GM19099 (cell line): ENCODE data around the gene PSMA6.

Experiments
- POLR2A ChIP-seq: IDR thresholded peaks from 3 replicates; pipeline ENCODE4 v1.6.1; 2011; ENCODE audit warnings: low read depth; ENCODE audit not compliant: insufficient read length; ENCODE audit errors: extremely low read depth

The PSMA6 gene

DNA sequence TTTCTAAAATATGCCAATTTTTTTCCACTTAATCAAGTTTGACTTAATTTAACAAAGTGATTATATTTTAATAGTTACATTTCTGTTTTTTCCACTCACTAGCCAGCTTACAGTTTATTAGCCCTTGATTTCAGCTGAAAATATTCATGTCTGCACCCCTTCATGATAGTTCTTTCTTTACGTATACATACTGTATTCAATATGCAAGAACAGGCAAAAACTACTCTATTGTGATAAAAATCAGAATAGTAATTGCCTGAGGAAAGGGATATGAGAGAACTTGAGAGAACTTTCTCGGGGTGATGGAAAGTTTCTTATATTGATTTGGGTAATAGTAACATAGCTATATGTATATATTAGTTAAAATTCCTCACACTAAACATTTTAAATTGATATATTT is 17.4 kb upstream of the PSMA6 start:
- TF ChIP-seq POLR2A: no peak

DNA sequence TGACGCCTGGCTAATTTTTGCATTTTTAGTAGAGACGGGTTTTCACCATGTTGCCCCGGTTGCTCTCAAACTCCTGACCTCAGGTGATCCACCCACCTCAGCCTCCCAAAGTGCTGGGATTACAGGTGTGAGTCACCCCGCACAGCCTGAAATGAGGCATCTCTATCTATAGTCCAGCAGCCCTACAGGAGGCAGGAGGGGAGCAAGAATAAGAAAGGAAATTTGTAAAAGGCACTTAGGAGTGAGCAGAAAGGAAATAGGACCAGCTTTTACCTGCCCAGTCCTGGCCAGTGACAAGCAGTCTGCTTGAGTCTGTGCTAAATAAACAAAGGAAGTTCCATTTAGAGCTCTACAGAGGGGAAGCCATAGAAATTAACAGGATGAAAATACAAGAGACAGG is 15.0 kb upstream of the PSMA6 start:
- no peak for TF ChIP-seq POLR2A

DNA sequence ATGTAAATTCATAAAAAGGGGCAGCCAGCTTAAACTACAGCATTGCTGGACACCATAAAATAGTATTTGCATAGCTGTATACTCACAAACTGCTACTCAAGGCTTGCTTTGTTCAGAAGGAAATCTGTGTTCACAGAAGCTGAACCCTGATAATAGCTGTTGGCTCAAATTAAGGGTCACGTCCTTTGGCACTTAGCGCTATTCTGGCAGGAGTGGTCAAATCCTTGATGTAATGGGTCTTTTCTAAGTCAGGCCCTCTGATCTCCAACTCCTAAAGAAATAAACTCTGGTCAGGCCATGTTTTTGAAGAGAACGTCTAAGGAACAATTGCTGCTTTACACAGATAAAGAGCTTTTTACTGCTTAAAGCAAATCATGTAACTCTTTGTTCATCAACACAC is 12.8 kb upstream of the PSMA6 start:
- TF ChIP-seq POLR2A: no peak

DNA sequence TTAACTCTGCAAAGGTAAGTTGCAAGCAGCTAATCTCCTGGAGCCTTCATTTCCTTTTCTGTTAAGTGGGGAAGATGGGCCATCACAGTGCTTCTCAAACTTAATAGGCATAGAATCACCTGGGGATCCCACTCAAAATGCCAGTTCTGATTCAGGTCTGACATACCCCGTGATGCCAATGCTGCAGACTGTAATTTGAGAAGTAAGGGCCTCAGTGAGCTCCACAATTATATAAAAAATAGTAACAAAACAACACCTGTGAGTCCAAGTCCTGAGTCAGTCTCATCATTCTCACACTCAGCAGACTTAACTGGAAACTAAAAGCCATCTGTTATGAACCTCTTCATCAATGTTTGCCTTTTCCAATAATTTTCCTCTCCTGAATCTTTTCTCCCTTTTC is 10.8 kb upstream of the PSMA6 start:
- no peak for TF ChIP-seq POLR2A

DNA sequence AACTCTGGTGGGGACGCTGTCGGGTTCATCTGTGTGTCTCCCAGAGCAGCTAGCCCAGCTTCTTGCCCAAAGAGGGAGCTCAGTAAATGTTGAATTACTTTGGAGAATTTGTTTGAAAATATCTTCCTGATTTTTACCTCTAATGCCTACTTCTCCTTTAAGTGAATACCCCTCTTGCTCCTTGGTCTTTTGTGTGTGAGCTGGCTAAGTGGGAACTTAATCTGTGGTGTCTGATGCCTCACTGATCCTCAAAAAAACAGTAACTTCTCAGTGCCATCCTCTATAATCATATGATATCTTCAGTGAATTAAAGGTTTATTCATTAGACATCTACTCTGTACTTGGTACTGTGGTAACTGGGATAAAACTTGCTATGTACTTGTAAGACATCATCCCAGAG is 7.7 kb upstream of the PSMA6 start:
- no peak for TF ChIP-seq POLR2A

DNA sequence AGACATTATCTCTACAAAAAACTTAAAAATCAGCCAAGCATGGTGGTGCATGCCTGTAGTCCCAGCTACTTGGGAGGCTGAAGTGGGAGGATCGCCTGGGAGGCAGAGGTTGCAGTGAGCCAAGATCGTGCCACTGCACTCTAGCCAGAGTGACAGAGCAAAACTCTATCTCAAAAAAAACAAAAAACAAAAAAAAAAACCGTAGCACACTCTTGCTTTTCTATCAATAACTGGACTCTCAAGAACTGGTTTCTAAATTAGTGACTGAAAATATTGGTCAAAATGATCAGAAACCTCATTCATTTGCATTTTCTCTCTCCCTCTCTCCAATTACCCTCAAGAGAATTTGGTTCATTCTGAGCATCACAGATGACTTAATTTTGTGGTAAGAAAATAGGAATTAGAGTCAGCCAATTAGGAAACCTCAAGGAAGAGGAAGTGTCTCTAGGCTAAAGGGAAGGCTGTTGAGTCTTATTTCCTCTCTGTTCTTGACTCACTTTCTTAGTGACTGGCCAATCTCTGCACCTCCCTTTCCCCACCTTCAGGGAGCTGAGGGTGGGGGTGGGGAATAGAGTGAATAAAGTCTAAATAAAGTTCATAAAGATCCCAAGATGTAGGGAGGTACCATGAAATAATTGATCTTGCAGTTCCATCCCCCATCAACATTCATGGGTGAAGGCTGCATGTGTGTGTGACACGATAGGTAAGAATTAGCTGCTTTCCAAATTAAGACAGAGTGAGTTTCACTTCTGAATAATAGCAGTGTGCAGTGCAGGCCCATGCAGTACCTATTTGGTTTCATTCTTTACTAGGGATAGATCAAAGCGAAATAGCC is 6.8 kb upstream of the PSMA6 start:
- no peak for TF ChIP-seq POLR2A

DNA sequence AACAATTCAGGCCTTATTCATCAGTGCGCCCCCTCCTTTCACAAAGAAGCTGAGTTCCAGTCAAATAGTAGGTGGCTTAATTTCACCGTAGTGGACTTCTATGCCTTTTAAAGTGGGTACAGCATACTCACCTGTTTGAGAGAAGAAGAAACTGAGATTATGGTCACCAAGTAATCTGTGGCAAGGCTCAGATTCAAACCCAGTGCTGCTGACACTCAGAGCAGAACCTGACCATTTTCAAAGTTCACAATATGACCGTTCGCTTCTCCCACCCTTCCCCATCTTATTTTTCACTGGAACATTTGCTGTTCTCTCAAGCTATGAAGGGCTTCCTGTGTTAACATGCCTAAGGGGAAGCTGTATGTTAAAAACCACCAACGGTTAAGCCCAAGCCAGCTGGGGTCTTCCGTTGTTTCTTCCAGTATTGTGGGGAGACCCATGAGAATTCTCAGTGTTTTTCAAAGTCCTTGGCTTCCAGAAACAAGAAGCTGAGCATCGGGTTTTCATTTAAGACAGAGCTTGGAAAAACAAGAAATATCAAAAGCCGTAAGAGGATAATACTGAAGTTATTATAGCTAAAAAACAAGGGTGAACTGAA is 6.1 kb upstream of the PSMA6 start:
- no peak for TF ChIP-seq POLR2A

DNA sequence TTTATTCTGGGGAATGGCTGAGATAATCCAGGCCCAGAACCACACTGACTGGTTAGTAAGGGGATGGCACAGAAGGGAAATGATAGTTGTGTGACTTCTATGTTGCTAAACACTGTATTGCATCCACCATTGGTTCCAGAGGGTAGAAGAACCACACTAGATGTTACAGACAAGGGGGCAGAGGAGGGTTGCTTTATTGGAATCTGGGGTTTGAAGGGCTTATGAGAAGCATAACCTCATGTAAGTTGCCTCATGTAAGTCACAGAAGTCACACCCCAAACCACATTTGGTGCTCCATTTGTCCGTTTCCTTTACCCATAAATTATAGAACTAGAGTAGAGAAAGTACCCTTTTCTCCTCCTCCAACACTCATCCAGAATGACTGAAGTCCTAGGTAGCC is 5.5 kb upstream of the PSMA6 start:
- TF ChIP-seq POLR2A: no peak

DNA sequence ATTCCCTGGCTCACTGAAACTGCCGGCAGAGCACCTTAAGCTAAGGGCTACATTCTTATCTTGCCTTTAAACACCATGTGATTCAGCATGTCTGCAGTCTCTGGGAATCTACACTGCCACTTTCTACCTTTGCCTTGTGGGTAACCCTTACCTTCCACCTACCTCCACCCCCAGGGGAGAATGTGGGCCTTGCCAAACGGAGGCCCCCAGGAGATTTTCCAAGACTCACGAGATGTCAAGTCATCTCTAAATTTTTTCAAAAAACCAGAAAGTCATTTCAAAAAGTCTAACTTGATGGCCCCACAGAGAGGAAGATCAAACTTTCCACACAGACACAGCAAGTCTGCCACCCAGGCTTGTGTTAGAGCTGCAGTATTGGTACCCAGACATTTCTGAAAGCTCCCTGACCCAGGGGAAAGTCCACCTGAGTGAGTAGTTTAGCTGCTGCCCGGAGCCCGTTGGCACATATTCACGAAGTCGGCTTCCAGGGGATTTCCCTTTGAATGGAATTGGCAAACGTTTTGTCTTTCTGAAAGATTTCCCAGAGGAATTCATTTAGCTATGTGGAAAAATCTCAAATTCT is 4.7 kb upstream of the PSMA6 start:
- no peak for TF ChIP-seq POLR2A

DNA sequence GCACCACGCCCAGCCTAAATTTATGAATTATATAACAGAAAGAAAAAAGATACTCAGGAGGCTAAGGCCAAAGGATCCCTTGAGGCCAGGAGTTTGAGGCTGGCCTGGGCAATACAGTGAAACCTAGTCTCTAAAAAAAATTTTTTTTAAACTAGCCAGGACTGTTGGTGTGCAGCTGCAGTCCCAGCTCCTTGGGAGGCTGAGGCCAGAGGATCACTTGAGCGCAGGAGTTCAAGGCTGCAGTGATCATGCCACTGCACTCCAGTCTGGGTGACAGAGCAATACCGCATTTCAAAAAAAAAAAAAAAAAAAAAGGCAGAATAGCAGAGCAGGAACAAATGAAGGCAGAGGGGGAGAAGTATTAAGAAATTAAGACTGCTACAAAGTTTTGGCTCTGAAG is 2.6 kb upstream of the PSMA6 start:
- TF ChIP-seq POLR2A: no peak

DNA sequence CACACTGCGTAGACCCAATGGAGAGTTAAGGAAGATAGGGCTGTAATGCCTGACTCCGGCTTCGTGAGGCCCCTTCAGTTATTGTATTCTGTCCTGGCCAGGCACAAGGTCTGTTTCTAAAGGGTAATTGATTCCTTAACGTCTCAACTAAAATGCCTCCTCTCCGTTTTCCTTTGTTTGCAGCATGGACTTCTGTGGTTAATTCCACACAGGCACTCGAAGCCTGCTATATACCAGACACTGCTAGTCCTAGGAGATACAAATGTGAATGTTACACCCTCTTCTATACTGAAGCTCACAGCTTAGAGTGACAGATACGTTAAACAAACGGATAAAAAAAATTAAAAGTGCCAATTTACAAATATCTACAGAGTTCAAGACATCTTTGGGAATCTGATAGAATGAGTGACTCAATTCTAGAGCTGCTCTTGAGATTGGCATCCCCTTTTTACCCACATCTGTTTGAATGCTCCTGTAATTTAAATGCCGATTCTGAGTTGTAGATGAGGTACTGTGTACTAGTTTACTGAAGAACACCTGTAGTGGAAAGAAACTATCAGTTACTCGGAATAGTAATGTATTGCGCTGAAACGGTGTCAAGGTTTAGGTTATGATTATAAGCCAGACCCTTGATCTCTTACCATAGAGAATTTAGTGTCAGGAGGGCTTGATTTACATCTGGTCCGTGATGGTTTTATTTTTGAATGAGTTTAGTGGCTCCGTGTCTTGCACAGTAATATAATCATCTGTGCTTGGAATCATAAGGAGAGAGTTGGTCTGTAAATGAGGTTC is 784 bp downstream of the PSMA6 start:
- TF ChIP-seq POLR2A: no peak

DNA sequence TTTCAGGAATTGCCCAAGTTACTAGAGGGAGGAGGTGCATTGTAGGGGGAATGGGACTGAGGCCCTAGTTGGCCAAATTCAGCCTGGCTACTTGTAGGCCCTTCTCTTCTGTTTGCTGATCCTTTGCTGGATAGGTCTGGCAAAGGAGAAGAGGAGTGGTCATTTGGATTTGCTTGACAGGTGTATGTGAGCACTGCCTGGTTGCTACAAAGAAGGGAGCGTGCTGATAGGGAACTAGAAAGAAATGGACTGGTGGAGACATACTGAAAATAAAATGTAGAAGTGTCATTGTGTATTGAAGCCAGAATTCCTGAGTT is 3.6 kb downstream of the PSMA6 start:
- no peak for TF ChIP-seq POLR2A

DNA sequence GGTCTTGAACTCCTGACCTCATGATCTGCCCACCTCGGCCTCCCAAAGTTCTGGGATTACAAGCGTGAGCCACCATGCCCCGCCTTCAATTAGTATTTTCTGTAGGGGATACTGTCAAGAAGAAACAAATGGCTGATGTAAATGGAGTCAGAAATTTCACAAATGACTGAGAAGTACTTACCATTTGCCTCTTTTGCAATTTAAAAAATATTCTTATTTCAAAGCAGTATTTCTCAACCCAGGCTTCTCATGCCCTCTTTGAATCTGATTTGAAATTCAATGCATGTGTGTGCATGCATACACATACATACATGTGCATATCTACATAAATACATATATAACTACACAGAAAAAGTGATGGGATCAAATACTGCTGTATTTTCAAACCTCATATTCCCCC is 4.4 kb downstream of the PSMA6 start:
- no peak for TF ChIP-seq POLR2A

DNA sequence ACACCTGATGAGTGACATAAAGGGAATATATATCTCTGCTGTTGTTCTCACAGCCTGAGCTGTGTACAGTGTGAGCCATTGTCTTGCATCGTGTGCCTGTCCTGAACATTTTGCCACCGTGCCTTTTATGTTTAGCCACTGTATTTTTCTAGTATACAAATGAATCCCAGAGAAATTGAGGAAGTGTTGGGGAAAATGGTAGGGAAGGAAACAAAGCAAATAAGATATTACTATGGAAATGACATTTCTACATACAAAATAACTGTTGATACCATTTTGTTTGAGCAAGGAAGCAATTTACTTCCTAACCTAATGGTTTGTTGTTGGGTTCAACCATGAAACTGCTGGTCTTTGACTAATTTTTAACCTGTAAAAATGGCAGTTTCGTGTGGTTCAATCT is 5.5 kb downstream of the PSMA6 start:
- TF ChIP-seq POLR2A: no peak

DNA sequence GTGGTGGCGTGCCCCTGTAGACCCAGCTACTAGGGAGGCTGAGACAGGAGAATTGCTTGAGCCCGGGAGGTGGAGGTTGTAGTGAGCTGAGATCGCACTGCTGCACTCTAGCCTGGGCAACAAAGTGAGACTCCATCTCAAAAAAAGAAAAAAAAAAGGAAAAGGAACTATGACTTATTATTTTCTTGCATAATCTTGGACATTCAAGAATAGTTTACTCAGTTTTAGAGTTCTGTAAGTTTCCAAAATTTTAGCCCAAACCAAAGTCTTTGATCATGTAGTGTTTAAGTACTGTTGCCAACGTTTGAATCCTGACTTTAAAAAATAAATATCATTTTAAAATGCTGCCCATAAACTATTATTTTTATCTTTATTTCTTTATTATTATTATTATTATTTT is 6.2 kb downstream of the PSMA6 start:
- no peak for TF ChIP-seq POLR2A

DNA sequence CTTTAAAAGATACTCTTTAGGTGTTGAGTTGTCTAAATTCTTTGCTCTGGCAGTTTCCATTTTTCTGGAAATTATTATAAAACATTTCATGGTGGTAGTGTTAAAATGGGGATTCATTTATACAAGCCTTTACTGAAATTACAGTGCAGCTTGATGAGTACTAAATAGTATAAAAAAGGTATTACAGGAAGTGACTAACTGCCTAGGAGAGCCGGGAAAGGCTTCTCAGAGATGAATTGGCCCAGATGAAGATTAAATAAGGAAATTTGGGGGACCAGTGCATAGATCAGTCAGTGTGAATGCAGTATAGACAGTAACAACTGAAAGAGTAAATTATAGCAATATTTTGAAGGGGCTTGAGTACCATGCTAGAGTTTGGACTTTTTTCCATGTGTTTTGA is 7.5 kb downstream of the PSMA6 start:
- no peak for TF ChIP-seq POLR2A
